Spleen (tissue), 11 donors: ENCODE measurements around the gene RETSAT. TPM values are rescaled to one million over a fixed set of nuclear protein-coding genes. Genes with fewer than 3 reads are reported as not detected.
"Not testable (repeated sequence)": the region's sequence is repeated elsewhere in the genome, so short reads cannot be mapped to it uniquely, and the experiment has no call there.

ENCODE experiments used
- DNase-seq: peaks from one replicate; pipeline ENCODE4 v3.0.0-alpha.2; 2020
- H3K27ac ChIP-seq, 8 donors: fragments of 200-600 bp; sonication (generic) in 7 of 8; 1 replicate in 4 of 8; 2 replicates in 4 of 8; pipeline versions ENCODE4 v1.5.0 to v1.8.0; 2016 to 2021; ENCODE audit warnings: inconsistent platforms in 4 of 8, mild to moderate bottlenecking in 4 of 8, moderate library complexity in 1 of 8
- H3K27me3 ChIP-seq, 7 donors: fragments of 200-600 bp; sonication (generic) in 6 of 7; replicated peaks in 1 of 7; 1 replicate in 4 of 7; 2 replicates in 3 of 7; pipeline versions ENCODE4 v1.5.0 to v1.8.0; 2016 to 2021; ENCODE audit warnings: inconsistent platforms in 3 of 7, mild to moderate bottlenecking in 1 of 7
- H3K36me3 ChIP-seq, 6 donors: fragments of 200-600 bp; sonication (generic) in 5 of 6; 1 replicate in 4 of 6; 2 replicates in 2 of 6; pipeline versions ENCODE4 v1.5.0 to v1.8.0; 2016 to 2021; ENCODE audit warnings: inconsistent platforms in 2 of 6
- H3K4me1 ChIP-seq, 6 donors: fragments of 200-600 bp; sonication (generic) in 5 of 6; 1 replicate in 3 of 6; 2 replicates in 3 of 6; pipeline versions ENCODE4 v1.5.0 to v1.8.0; 2016 to 2021; ENCODE audit warnings: inconsistent platforms in 3 of 6
- H3K4me3 ChIP-seq, 8 donors: fragments of 200-600 bp; sonication (generic) in 7 of 8; 1 replicate in 4 of 8; 2 replicates in 4 of 8; pipeline versions ENCODE4 v1.5.0 to v1.8.0; 2016 to 2021; ENCODE audit warnings: inconsistent platforms in 4 of 8, mild to moderate bottlenecking in 4 of 8, moderate library complexity in 2 of 8
- H3K9me3 ChIP-seq, 8 donors: fragments of 200-600 bp; sonication (generic) in 7 of 8; 1 replicate in 4 of 8; 2 replicates in 4 of 8; pipeline versions ENCODE4 v1.5.0 to v1.8.0; 2016 to 2021; ENCODE audit warnings: inconsistent platforms in 4 of 8
- POLR2A ChIP-seq, 3 donors: fragments of 450-650 bp; IDR thresholded peaks; one replicate each; pipeline ENCODE4 v1.5.1; 2017; ENCODE audit warnings: antibody characterized with exemption in 3 of 3, mild to moderate bottlenecking in 1 of 3
- POLR2AphosphoS5 ChIP-seq, 3 donors: sonication (generic); formaldehyde crosslinking; IDR thresholded peaks; one replicate each; pipeline ENCODE4 v1.5.1; 2017; ENCODE audit warnings: antibody characterized with exemption in 3 of 3
- WGBS, 5 donors: extraction: QIAGEN DNeasy Blood & Tissue Kit in 3 of 5; methylation state at CpG; one replicate each; pipeline versions ENCODE4 v1.1.5 to v1.1.7; 2013 to 2018; 5-methylcytosine and 5-hydroxymethylcytosine counted together
- intact Hi-C: fragments of 100-400 bp; cut with DNase I; formaldehyde crosslinking; loops from one replicate; pipeline ENCODE4 v1.15.0; 2023; ENCODE audit warnings: low total_unique reads
- polyA plus RNA-seq, 3 donors: library from polyadenylated mRNA; stranded (reverse); fragments of 200-250 nt; gene quantifications; one replicate each; pipeline ENCODE4 v1.2.1, GENCODE V29; 2013
- total RNA-seq, 7 donors: library from RNA; depleted of rRNA in 3 of 7; stranded (reverse); fragments of >200 nt in 3 of 7; fragmentation: NEBNext Ultra II Directional in 4 of 7; extraction: Animal tissue kit (Norgen Biotek cat#: 25700) in 4 of 7; gene quantifications; one replicate each; pipeline versions ENCODE4 v1.1.0 to v1.2.1, GENCODE V29; 2016 to 2021
- TF ChIP-seq, protein P1 (sequence below), 11 experiments: fragments of 200-600 bp in 7 of 11; fragments of 450-650 bp in 4 of 11; sonication (generic) in 4 of 11; IDR thresholded peaks in 8 of 11; conservative IDR thresholded peaks in 3 of 11; 1 replicate in 7 of 11; 2 replicates in 4 of 11; pipeline versions ENCODE4 v1.4.0 to v1.8.0; 2016 to 2021; ENCODE audit warnings: antibody characterized with exemption in 11 of 11, inconsistent platforms in 4 of 11, mild to moderate bottlenecking in 1 of 11
- donor health status: healthy with polysubstance abuse.
- donor health status: DM: no; HTN: no; CAD: no; lungs with moderate emphysema.
- donor health status: DM: no; HTN: no; CAD: no.
- donor health status: Bipolar disorder and iron deficiency.
- donor health status: healthy.
- donor health status: DM: no; HTN: no; CAD: no.
- donor health status: DM: yes; HTN: yes; CAD: no.

The RETSAT gene
- total and polyA plus RNA-seq, 10 donors = 6.3 to 35.7 (median 21.1) TPM

DNA sequence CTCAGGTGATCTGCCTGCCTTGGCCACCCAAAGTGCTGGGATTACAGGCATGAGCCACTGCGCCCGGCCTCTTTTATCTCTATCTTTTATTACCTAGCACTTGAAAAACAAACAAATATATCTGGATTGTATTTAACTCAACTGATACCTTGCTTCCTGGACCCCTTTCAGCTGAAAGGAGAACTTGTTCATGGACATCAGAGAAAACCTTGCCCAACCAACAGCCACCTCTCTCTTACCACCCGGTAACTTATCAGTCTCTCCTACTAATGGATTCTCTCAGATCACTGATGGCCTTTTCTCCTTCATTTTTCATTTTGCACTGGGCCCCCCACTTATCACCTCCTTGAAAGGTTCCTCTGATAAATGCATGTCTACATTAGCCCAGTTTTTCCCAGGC, 6.7 kb downstream of the RETSAT start:
- intact Hi-C loops = no loop called here
- no peak for DNase-seq
- Histone ChIP-seq H3K4me3 (no peak overlapping the region), H3K27me3 (no peaks in the 10 kb centered on the region), H3K27ac (no peak overlapping the region), H3K36me3 (peaks cover 2 to 91% (median 63%) of the 10 kb centered on the region in 6 donors), H3K9me3 (no peaks in the 10 kb centered on the region), H3K4me1 (peaks cover 0 to 14% (median 3%) of the 10 kb centered on the region in 6 donors)
- 86 to 97% (median 88%) methylated on average over 3 of the region's 3 CpGs for WGBS, 5 donors
- TF ChIP-seq POLR2A (IDR thresholded peaks at IDR 0.05) (no peak), POLR2AphosphoS5 (IDR thresholded peaks at IDR 0.05) (no peak)
- TF ChIP-seq, protein P1, sequence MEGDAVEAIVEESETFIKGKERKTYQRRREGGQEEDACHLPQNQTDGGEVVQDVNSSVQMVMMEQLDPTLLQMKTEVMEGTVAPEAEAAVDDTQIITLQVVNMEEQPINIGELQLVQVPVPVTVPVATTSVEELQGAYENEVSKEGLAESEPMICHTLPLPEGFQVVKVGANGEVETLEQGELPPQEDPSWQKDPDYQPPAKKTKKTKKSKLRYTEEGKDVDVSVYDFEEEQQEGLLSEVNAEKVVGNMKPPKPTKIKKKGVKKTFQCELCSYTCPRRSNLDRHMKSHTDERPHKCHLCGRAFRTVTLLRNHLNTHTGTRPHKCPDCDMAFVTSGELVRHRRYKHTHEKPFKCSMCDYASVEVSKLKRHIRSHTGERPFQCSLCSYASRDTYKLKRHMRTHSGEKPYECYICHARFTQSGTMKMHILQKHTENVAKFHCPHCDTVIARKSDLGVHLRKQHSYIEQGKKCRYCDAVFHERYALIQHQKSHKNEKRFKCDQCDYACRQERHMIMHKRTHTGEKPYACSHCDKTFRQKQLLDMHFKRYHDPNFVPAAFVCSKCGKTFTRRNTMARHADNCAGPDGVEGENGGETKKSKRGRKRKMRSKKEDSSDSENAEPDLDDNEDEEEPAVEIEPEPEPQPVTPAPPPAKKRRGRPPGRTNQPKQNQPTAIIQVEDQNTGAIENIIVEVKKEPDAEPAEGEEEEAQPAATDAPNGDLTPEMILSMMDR (IDR thresholded peaks at IDR 0.05 in 8 of 11, conservative IDR thresholded peaks at IDR 0.05 in 3 of 11) = no peak

GRCh38 chr2:85344356-85344954, 9.9 kb downstream of the RETSAT start:
- Histone ChIP-seq H3K4me1 (no peaks in the 10 kb centered on the region), H3K4me3 (no peak overlapping the region), H3K27me3 (no peaks in the 10 kb centered on the region), H3K9me3 (no peaks in the 10 kb centered on the region), H3K27ac (no peak overlapping the region), H3K36me3 (peaks cover 0 to 80% (median 45%) of the 10 kb centered on the region in 6 donors)
- intact Hi-C loops = no loop called here
- no peak for TF ChIP-seq POLR2AphosphoS5 (IDR thresholded peaks at IDR 0.05)
- TF ChIP-seq POLR2A (IDR thresholded peaks at IDR 0.05) = no peak
- TF ChIP-seq, protein P1 (IDR thresholded peaks at IDR 0.05 in 8 of 11, conservative IDR thresholded peaks at IDR 0.05 in 3 of 11) = no peak
- 89 to 94% (median 92%) methylated on average over 14 of the region's 14 CpGs for WGBS, 5 donors
- no peak for DNase-seq

DNA sequence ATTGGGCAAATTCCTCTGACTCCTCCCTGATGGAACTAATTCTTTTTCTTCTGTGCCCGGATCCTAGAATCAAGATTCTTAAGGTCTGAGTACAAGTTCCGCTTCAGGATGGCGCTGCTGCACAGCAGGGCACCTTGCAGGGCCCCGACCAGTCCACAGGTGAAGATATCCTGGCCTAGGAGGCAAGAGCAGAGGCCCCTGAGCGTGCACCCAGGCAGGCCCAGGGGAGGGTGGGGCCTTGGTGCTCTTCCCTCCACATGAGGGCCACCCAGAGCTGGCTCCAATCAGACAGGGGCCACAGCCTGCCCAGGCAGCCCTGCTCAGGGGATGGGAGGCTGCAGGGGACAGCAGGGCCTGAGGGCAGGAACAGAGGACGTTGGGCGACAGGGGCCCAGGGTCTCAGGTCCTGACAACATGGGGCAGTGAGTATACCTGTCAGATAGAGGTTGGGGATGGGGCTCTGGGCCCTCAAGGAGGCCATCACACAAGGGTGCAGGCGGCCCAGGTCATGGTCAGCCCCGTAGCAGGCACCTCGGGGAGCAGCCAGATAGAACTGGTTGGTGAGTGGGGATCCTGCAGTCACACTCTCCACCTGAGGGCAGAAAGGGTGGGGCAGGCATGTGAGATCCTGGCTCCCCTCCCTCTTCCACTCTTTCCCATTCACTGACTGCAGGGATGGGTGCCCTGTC, 11.0 kb downstream of the RETSAT start:
- H3K4me1 ChIP-seq, H3K9me3 ChIP-seq, H3K4me3 ChIP-seq, H3K27ac ChIP-seq, intact Hi-C loops, DNase-seq, H3K27me3 ChIP-seq: not testable (repeated sequence)
- 93 to 97% (median 97%) methylated on average over 7 to 10 of the region's 10 CpGs for WGBS, 5 donors
- H3K36me3 ChIP-seq = peaks cover 0 to 70% (median 39%) of the 10 kb centered on the region in 6 donors
- TF ChIP-seq POLR2AphosphoS5 (IDR thresholded peaks at IDR 0.05) = peak in 2 of 3 donors; percentile 20 to 52

GRCh38 chr2:85342156-85342555, 12.2 kb downstream of the RETSAT start:
- Histone ChIP-seq H3K27me3 (peaks cover 0 to 4% (median 0%) of the 10 kb centered on the region in 7 donors), H3K36me3 (peaks cover 0 to 58% (median 35%) of the 10 kb centered on the region in 6 donors), H3K4me1 (no peaks in the 10 kb centered on the region), H3K9me3 (no peaks in the 10 kb centered on the region), H3K4me3 (no peak overlapping the region), H3K27ac (no peak overlapping the region)
- TF ChIP-seq POLR2AphosphoS5 (IDR thresholded peaks at IDR 0.05) = no peak
- TF ChIP-seq, protein P1 (IDR thresholded peaks at IDR 0.05 in 8 of 11, conservative IDR thresholded peaks at IDR 0.05 in 3 of 11) = no peak
- TF ChIP-seq POLR2A (IDR thresholded peaks at IDR 0.05) = no peak
- DNase-seq = no peak
- 86 to 97% (median 92%) methylated on average over 3 of the region's 3 CpGs for WGBS, 5 donors
- intact Hi-C loops = no loop called here
